SK-N-SH (cell line): ENCODE results near the gene SLC16A10. TPM values are rescaled to one million over a fixed set of nuclear protein-coding genes. Genes with fewer than 3 reads are reported as not detected.

Source experiments
- CTCF ChIA-PET: fragments of 300-600, 350-600 bp; formaldehyde crosslinking; extraction: SDS; loops from one replicate; lab custom pipeline; 2021; lab: Yijun Ruan, JAX
- POLR2A ChIA-PET: fragments of 350-600 bp; sonication (Branson Sonifier 250); formaldehyde crosslinking; extraction: SDS; loops from one replicate; lab custom pipeline; 2020; ENCODE audit warnings: antibody characterized with exemption, inconsistent platforms; lab: Yijun Ruan, JAX
- DNase-seq: peaks from one replicate; pipeline ENCODE4 v3.0.0; 2012
- H2AFZ ChIP-seq: fragments of 200-600 bp; sonication (generic); 2 replicates; pipeline ENCODE4 v1.8.1; 2016; ENCODE audit warnings: antibody characterized with exemption, mild to moderate bottlenecking, low read depth
- H3F3A ChIP-seq: fragments of 200-600 bp; sonication (generic); replicated peaks from 2 replicates; pipeline ENCODE3; 2016; ENCODE audit warnings: antibody characterized with exemption, mild to moderate bottlenecking; ENCODE audit not compliant: insufficient read depth
- H3K27ac ChIP-seq, 2 experiments: fragments of 200-500 bp in 1 of 2; fragments of 200-600 bp in 1 of 2; sonication (Bioruptor generic) in 1 of 2; sonication (generic), shearing (Covaris generic) in 1 of 2; 2 replicates each; pipeline versions ENCODE4 v1.5.1 to v1.6.1; 2014 to 2016; ENCODE audit warnings: low read depth in 2 of 2, inconsistent platforms in 1 of 2, low read length in 1 of 2, mild to moderate bottlenecking in 1 of 2, mixed read lengths in 1 of 2
- H3K27me3 ChIP-seq: fragments of 200-600 bp; sonication (generic), shearing (Covaris generic); 2 replicates; pipeline ENCODE4 v1.6.1; 2016; ENCODE audit warnings: mixed run types; ENCODE audit not compliant: insufficient read depth
- H3K36me3 ChIP-seq, 2 experiments: fragments of 200-500 bp in 1 of 2; fragments of 200-600 bp in 1 of 2; sonication (Bioruptor generic) in 1 of 2; sonication (generic) in 1 of 2; replicated peaks in 1 of 2; 2 replicates each; pipeline versions ENCODE3 to v1.5.1; 2014 to 2016; ENCODE audit warnings: low read length in 1 of 2, mild to moderate bottlenecking in 1 of 2; ENCODE audit not compliant: insufficient read depth in 2 of 2, control insufficient read depth in 1 of 2
- H3K4me1 ChIP-seq, 2 experiments: fragments of 200-500 bp in 1 of 2; fragments of 200-600 bp in 1 of 2; sonication (Bioruptor generic) in 1 of 2; sonication (generic), shearing (Covaris generic) in 1 of 2; 2 replicates each; pipeline versions ENCODE4 v1.5.1 to v1.6.1; 2014 to 2016; ENCODE audit warnings: low read depth in 1 of 2, low read length in 1 of 2, mixed run types in 1 of 2; ENCODE audit not compliant: insufficient read depth in 2 of 2, control insufficient read depth in 1 of 2
- H3K4me2 ChIP-seq: fragments of 200-600 bp; sonication (generic), shearing (Covaris generic); 2 replicates; pipeline ENCODE4 v1.6.1; 2017; ENCODE audit warnings: mixed run types
- H3K4me3 ChIP-seq, 2 experiments: fragments of 200-500 bp in 1 of 2; fragments of 200-600 bp in 1 of 2; sonication (Bioruptor generic) in 1 of 2; sonication (generic), shearing (Covaris generic) in 1 of 2; 2 replicates each; pipeline versions ENCODE4 v1.5.1 to v1.8.1; 2014 to 2016; ENCODE audit warnings: low read depth in 2 of 2, inconsistent platforms in 1 of 2, low read length in 1 of 2, mild to moderate bottlenecking in 1 of 2, mixed read lengths in 1 of 2, moderate library complexity in 1 of 2
- H3K79me2 ChIP-seq: fragments of 200-600 bp; sonication (generic); 2 replicates; pipeline ENCODE4 v1.8.1; 2017; ENCODE audit warnings: mild to moderate bottlenecking; ENCODE audit not compliant: insufficient read depth
- H3K9ac ChIP-seq: fragments of 200-600 bp; sonication (generic); 2 replicates; pipeline ENCODE4 v1.6.1; 2017; ENCODE audit warnings: mixed run types
- H3K9me2 ChIP-seq: fragments of 200-600 bp; sonication (generic); 2 replicates; pipeline ENCODE4 v1.6.1; 2017; ENCODE audit warnings: mixed run types
- H3K9me3 ChIP-seq: fragments of 200-600 bp; sonication (generic); 2 replicates; pipeline ENCODE4 v1.6.1; 2017; ENCODE audit warnings: mixed run types, mild to moderate bottlenecking, moderate library complexity
- H4K20me1 ChIP-seq: fragments of 200-600 bp; sonication (generic); 2 replicates; pipeline ENCODE4 v1.6.1; 2017; ENCODE audit warnings: mild to moderate bottlenecking, mixed run types; ENCODE audit not compliant: insufficient read depth
- CHD2 ChIP-seq: fragments of 150-350 bp; IDR thresholded peaks from 2 replicates; pipeline ENCODE4 v1.6.1; 2018; ENCODE audit warnings: low read length; ENCODE audit not compliant: partially characterized antibody
- EP300 ChIP-seq, 2 experiments: IDR thresholded peaks; 2 replicates each; pipeline versions ENCODE4 v1.4.0 to v1.6.1; 2012; ENCODE audit warnings: borderline replicate concordance in 1 of 2, low read depth in 1 of 2, low read length in 1 of 2
- EZH2phosphoT487 ChIP-seq: fragments of 200-600 bp; sonication (generic); IDR thresholded peaks from 2 replicates; pipeline ENCODE4 v1.6.1; 2017; ENCODE audit warnings: low read depth, mixed run types, mild to moderate bottlenecking, antibody characterized with exemption, moderate library complexity, borderline replicate concordance
- FOSL2 ChIP-seq: IDR thresholded peaks from 2 replicates; pipeline ENCODE4 v1.4.0; 2012; ENCODE audit warnings: low read depth, mild to moderate bottlenecking, moderate library complexity, borderline replicate concordance
- FOXJ3 ChIP-seq: sonication (generic); formaldehyde crosslinking; IDR thresholded peaks from 2 replicates; pipeline ENCODE4 v1.5.1; 2020; ENCODE audit warnings: mild to moderate bottlenecking, missing genetic modification reagents
- FOXM1 ChIP-seq: IDR thresholded peaks from 2 replicates; pipeline ENCODE4 v1.4.0; 2012; ENCODE audit warnings: low read depth, mild to moderate bottlenecking
- JUND ChIP-seq: IDR thresholded peaks from 2 replicates; pipeline ENCODE4 v1.4.0; 2012
- MXI1 ChIP-seq: IDR thresholded peaks from 2 replicates; pipeline ENCODE4 v1.6.1; 2012; ENCODE audit warnings: mild to moderate bottlenecking, low read depth, low read length, improper control_type of control experiment
- POLR2AphosphoS5 ChIP-seq: IDR thresholded peaks from 2 replicates; pipeline ENCODE4 v1.6.1; 2012; ENCODE audit warnings: low read depth, low read length
- RAD21 ChIP-seq: IDR thresholded peaks from 2 replicates; pipeline ENCODE4 v1.6.1; 2012; ENCODE audit warnings: mild to moderate bottlenecking, low read length
- RFX5 ChIP-seq: IDR thresholded peaks from 2 replicates; pipeline ENCODE4 v1.6.1; 2012; ENCODE audit warnings: mild to moderate bottlenecking, improper control_type of control experiment, low read length
- RXRA ChIP-seq: IDR thresholded peaks from 2 replicates; pipeline ENCODE4 v1.4.0; 2012; ENCODE audit warnings: low read depth, mild to moderate bottlenecking, borderline replicate concordance
- SIN3A ChIP-seq: IDR thresholded peaks from 2 replicates; pipeline ENCODE4 v1.6.1; 2012; ENCODE audit warnings: low read depth, mild to moderate bottlenecking, low read length, moderate library complexity, borderline replicate concordance
- TCF12 ChIP-seq: IDR thresholded peaks from 2 replicates; pipeline ENCODE4 v1.4.0; 2012
- YY1 ChIP-seq: IDR thresholded peaks from 2 replicates; pipeline ENCODE4 v1.4.0; 2012; ENCODE audit warnings: low read depth, mild to moderate bottlenecking
- WGBS: methylation state at CpG from one replicate; pipeline ENCODE4 v1.1.6; 2017; ENCODE audit warnings: low lambda C conversion rate; 5-methylcytosine and 5-hydroxymethylcytosine counted together
- polyA plus RNA-seq, 3 experiments: library from polyadenylated mRNA; depleted of rRNA; stranded (reverse); fragments of >200 nt; gene quantifications; 2 replicates each; pipeline ENCODE4 v1.2.3, GENCODE V29; 2012
- TF ChIP-seq, protein P1 (sequence below): IDR thresholded peaks from 2 replicates; pipeline ENCODE4 v1.6.1; 2012; ENCODE audit warnings: mild to moderate bottlenecking, low read depth, low read length, moderate library complexity
- TF ChIP-seq, protein P2 (sequence below): IDR thresholded peaks from 2 replicates; pipeline ENCODE4 v1.4.0; 2012; ENCODE audit warnings: low read depth
- TF ChIP-seq, protein P3 (sequence below): IDR thresholded peaks from 2 replicates; pipeline ENCODE4 v1.4.0; 2012; ENCODE audit warnings: low read depth, borderline replicate concordance
- TF ChIP-seq, protein P4 (sequence below): IDR thresholded peaks from 2 replicates; pipeline ENCODE4; 2012

SLC16A10 gene
- polyA plus RNA-seq, 1 of the 3 experiments (the other 2 are of a cell fraction), result 0.12 TPM

DNA sequence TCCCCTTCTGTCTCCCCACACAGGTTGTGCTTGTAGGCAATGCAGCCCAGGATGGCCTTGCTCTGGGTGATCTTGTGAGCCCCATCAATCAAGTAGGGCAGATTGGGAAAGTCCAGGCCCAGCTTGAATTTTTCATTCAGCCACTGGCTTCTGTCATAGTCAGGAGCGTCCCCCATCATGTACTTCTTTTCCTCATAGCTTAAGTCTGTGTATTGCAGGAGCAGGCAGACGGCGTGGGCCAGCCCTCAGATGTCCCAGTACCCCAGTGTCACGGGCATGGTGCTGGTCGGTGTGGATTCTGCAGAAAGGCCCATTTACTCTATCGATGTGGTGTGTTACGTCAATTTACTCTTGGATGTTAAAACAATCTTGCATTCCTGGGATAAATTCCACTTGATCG lies 40.1 kb upstream of the SLC16A10 start (continued):
- TF ChIP-seq, protein P1, sequence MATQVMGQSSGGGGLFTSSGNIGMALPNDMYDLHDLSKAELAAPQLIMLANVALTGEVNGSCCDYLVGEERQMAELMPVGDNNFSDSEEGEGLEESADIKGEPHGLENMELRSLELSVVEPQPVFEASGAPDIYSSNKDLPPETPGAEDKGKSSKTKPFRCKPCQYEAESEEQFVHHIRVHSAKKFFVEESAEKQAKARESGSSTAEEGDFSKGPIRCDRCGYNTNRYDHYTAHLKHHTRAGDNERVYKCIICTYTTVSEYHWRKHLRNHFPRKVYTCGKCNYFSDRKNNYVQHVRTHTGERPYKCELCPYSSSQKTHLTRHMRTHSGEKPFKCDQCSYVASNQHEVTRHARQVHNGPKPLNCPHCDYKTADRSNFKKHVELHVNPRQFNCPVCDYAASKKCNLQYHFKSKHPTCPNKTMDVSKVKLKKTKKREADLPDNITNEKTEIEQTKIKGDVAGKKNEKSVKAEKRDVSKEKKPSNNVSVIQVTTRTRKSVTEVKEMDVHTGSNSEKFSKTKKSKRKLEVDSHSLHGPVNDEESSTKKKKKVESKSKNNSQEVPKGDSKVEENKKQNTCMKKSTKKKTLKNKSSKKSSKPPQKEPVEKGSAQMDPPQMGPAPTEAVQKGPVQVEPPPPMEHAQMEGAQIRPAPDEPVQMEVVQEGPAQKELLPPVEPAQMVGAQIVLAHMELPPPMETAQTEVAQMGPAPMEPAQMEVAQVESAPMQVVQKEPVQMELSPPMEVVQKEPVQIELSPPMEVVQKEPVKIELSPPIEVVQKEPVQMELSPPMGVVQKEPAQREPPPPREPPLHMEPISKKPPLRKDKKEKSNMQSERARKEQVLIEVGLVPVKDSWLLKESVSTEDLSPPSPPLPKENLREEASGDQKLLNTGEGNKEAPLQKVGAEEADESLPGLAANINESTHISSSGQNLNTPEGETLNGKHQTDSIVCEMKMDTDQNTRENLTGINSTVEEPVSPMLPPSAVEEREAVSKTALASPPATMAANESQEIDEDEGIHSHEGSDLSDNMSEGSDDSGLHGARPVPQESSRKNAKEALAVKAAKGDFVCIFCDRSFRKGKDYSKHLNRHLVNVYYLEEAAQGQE, result no peak

DNA sequence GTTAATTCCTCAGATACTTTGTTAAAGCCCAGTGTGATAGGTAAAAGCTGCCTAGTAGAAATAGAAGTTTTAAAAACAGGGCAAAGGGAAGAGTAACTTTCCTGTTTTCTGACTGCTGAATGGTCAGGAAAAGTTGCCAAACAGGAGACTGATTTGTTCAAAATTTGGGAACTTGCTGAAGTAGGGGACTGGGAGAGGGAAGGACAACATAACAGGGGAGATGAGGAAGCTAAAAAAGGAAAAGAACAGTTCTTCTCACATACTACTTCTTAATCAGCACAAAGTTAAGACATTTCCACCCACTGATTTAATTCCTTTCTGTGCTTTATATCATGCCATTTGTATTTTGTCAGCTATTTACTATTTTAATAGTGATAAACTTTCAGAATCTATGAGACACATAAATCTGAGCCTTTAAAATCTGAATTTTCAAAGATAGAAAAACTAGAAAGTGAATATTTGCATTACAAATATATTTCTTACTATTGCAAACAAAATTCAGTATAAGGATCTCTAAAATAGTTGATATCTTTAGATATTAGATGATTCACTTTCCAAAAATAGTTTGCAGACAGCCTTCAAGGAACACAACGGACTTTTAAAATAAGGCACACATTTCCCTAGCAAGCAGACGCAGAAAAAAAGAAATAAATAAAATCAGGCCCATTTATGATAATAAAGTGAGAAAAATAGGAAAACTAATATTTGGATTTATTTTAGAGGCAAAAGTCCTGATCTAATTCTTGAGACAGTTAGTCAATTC lies 36.9 kb upstream of the SLC16A10 start:
- H3K79me2 ChIP-seq, result no peaks in the 10 kb centered on the region
- H3K4me2 ChIP-seq, result no peak overlapping the region
- H3K27ac ChIP-seq, result no peak overlapping the region
- CTCF ChIA-PET, result interaction anchor here (0.6 kb wide), 1 partner anchor 125 kb away, joined by 3 read pairs; no protein-coding TSS in a partner anchor
- no peaks in the 10 kb centered on the region for H3K9me2 ChIP-seq
- DNase-seq, result no peak
- no peaks in the 10 kb centered on the region for H3K27me3 ChIP-seq
- no peak overlapping the region for H2AFZ ChIP-seq
- WGBS, result 63% methylated on average over 2 of the region's 2 CpGs
- TF ChIP-seq SIN3A, result no peak
- TF ChIP-seq POLR2AphosphoS5, result no peak
- TF ChIP-seq JUND, result no peak
- H3K4me1 ChIP-seq, result no peaks in the 10 kb centered on the region
- H3K36me3 ChIP-seq, result no peaks in the 10 kb centered on the region
- H3F3A ChIP-seq, result peaks cover 3% of the 10 kb centered on the region
- no peak overlapping the region for H3K9ac ChIP-seq
- POLR2A ChIA-PET, result no interaction called here
- H3K9me3 ChIP-seq, result no peaks in the 10 kb centered on the region
- H4K20me1 ChIP-seq, result no peaks in the 10 kb centered on the region
- no peak overlapping the region for H3K4me3 ChIP-seq

DNA sequence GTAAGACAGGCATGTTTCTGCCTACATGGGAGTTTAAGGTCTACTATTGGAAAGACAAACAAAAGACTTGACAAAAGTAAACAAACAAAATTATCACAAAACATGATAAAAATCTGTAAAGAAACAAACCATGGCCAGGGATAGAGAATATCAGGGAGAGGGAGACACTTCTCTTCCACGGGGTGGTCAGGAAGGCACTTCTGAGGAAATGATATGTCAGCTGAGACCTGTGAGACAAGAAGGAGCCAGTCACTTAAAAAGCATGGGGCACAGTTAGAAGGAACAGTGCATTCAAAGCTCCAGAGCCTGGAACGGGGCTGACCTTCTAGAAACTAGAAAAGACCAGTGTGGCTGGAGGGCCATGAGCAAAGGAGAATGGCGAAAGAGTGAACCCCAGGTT lies 35.1 kb upstream of the SLC16A10 start:
- WGBS, result 70% methylated on average over 3 of the region's 3 CpGs
- Histone ChIP-seq H2AFZ (no peak overlapping the region), H3K27me3 (no peaks in the 10 kb centered on the region), H3K4me1 (no peaks in the 10 kb centered on the region; a peak in 1 of 4 replicates), H3K9ac (no peak overlapping the region), H3K4me2 (no peak overlapping the region), H3K9me3 (no peaks in the 10 kb centered on the region), H3K9me2 (no peaks in the 10 kb centered on the region), H3K36me3 (no peaks in the 10 kb centered on the region), H3K79me2 (no peaks in the 10 kb centered on the region), H3K4me3 (no peak overlapping the region), H3F3A (peaks cover 3% of the 10 kb centered on the region), H4K20me1 (no peaks in the 10 kb centered on the region), H3K27ac (no peak overlapping the region)
- no peak for DNase-seq
- CTCF ChIA-PET, result interaction anchor here (3.1 kb wide), 1 partner anchor 158 kb away, joined by 20 read pairs; no protein-coding TSS in a partner anchor
- POLR2A ChIA-PET, result no interaction called here
- TF ChIP-seq, protein P2, sequence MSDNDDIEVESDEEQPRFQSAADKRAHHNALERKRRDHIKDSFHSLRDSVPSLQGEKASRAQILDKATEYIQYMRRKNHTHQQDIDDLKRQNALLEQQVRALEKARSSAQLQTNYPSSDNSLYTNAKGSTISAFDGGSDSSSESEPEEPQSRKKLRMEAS, result no peak
- no peak for TF ChIP-seq TCF12
- TF ChIP-seq JUND, result no peak
- TF ChIP-seq YY1, result no peak
- TF ChIP-seq RFX5, result no peak
- TF ChIP-seq, protein P3, sequence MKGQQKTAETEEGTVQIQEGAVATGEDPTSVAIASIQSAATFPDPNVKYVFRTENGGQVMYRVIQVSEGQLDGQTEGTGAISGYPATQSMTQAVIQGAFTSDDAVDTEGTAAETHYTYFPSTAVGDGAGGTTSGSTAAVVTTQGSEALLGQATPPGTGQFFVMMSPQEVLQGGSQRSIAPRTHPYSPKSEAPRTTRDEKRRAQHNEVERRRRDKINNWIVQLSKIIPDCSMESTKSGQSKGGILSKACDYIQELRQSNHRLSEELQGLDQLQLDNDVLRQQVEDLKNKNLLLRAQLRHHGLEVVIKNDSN, result no peak
- no peak for TF ChIP-seq FOXJ3 (CRISPR knock-in tag)
- TF ChIP-seq MXI1, result no peak
- no peak for TF ChIP-seq FOXM1
- no peak for TF ChIP-seq RAD21
- TF ChIP-seq CHD2, result no peak
- no peak for TF ChIP-seq EZH2phosphoT487
- no peak for TF ChIP-seq SIN3A
- no peak for TF ChIP-seq EP300 (IDR thresholded peaks at IDR 0.05; ENCODE audit: borderline replicate concordance in 1 of 2, low read depth in 1 of 2, low read length in 1 of 2)
- TF ChIP-seq FOSL2, result no peak
- TF ChIP-seq, protein P4, sequence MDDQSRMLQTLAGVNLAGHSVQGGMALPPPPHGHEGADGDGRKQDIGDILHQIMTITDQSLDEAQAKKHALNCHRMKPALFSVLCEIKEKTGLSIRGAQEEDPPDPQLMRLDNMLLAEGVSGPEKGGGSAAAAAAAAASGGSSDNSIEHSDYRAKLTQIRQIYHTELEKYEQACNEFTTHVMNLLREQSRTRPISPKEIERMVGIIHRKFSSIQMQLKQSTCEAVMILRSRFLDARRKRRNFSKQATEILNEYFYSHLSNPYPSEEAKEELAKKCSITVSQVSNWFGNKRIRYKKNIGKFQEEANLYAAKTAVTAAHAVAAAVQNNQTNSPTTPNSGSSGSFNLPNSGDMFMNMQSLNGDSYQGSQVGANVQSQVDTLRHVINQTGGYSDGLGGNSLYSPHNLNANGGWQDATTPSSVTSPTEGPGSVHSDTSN, result no peak
- TF ChIP-seq RXRA, result no peak
